ENCODE data around the gene HIVEP2.

The HIVEP2 gene

DNA sequence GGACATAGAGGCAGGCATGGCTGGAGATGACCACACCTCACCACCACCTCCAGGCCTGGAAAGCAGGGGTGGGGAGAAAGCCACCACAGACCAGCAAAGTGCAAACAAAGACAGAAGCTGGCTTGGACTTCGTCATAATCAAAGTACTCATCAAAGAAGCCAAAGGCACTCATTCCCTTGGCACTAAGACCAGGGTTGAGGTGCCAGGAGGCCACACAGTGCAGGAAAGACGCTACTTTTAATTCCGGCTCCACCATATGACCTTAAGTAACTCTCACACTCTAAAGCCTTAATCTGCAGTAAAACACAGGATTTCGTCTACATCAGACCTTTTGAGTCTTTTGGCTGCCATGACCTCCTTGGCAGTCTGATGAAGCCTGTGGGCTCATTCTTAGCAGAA, 123.1 kb downstream of the HIVEP2 start:
- DNase-seq (ENCODE audit: low read depth in 2 of 3, low spot score in 2 of 3): no peak

- no peak for DNase-seq (ENCODE audit: low read depth in 2 of 3, low spot score in 2 of 3)
Observed at GRCh38 chr6:142821164-142821716, 123.7 kb downstream of the HIVEP2 start.

DNA sequence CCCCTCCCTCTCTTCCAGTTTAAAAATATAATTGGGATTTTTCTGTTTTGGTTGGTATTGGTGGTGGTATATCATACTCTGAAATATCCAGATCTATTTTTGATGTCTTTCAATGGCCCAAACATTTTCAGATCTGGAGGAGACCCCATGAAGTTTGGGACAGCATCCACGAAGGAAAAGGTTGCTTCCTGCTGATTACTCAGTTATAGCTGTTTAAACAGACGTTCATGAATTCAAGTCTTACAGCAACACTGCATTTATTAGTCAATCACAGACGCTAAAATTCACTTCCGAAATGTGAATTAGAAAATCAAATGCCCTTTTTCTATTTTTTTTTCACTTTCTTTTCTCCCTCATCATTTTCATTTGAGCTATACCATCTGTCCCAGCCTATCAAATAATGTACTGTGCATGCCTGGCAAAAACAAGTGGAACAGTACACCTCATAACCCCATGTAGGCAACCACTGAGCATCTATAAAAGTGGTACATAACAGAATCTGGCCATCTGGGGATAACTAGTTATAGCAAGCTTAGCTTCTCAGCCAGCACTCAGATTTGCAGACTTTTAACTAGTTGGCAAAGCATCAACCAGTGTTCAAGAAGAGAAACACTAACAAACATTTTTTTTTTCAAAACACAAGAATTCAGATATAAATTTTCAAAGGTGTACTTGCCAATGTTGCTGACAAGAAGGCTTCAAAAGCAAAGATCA, 124.5 kb downstream of the HIVEP2 start:
- no peak for DNase-seq (ENCODE audit: low read depth in 2 of 3, low spot score in 2 of 3)

DNA sequence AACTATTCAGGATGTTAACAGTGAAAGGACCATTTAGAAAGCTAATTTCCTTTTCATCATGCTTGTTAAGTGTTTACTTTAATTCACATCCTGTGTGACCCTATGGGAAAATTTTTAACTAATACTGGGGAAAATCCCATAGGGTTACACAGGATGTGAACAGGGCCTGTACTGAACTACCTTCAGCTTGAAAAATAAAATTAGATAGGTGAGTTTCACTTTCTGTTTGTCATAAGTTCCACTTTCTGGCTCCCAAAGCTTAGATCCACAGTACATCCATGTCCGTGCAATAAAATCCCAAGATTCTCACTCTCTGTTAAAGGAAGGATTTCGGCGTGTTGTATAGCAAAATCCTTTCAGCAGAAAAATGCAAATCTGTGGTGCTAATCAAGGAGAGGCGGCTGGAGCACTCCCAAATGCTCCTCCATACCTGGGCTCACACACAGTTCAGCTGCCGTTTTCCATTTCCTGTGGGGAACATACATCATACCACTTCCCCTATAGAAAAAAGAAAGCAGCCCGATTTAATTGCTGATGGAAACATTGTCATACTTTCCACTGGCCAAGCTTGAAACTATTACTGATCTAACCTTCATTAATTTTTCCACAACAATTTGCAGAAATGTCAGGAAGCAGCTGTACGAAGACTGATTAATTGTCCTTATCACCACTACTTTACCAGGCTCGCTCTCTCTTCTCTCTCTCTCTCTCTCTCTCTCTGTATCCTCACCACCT, 125.2 kb downstream of the HIVEP2 start:
- DNase-seq (ENCODE audit: low read depth in 2 of 3, low spot score in 2 of 3): no peak

DNA sequence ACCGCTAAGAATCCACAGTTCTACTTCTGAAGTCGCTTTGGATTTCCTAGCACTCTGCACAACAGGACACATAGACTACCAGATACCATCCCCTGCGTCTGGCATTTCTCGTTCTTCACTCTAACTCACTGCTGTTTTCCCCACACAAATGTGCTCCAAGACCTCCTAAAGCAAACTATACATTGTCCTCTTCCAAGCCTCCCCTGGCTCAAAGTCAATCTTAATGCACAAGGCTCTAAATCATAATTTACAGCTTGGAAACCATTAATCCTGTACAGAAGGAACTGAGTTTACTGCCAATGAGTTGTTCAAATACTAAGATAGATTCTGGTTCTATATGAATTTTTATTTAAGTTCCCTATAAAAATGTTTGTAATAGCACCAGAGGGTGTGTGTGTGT, 128.5 kb downstream of the HIVEP2 start:
- no peak for DNase-seq (ENCODE audit: low read depth in 2 of 3, low spot score in 2 of 3)

DNA sequence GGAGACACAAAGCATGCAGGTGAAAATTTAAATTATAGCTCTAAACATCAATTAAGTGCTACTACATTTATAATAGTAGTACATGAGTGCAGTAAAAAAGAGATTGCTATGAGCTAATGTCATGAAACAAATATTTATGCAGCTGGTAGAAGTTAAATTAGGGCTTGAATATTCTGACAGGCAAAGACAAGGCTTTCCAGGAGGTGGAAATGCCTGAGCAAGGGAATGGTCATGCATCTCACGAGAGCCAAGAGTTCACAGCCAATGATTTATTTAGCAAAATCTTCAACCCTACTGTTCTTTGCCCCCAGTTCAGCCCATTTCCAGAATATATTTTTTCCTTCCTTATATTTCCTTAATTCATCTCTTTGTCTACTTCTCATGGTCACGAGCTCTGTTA, 128.9 kb downstream of the HIVEP2 start:
- DNase-seq (ENCODE audit: low read depth in 2 of 3, low spot score in 2 of 3): no peak

- no peak for DNase-seq (ENCODE audit: low read depth in 2 of 3, low spot score in 2 of 3)
Observed at GRCh38 chr6:142811923-142812322, 133.1 kb downstream of the HIVEP2 start.

- no peak for DNase-seq (ENCODE audit: low read depth in 2 of 3, low spot score in 2 of 3)
Observed at GRCh38 chr6:142810952-142811514, 133.9 kb downstream of the HIVEP2 start.

DNA sequence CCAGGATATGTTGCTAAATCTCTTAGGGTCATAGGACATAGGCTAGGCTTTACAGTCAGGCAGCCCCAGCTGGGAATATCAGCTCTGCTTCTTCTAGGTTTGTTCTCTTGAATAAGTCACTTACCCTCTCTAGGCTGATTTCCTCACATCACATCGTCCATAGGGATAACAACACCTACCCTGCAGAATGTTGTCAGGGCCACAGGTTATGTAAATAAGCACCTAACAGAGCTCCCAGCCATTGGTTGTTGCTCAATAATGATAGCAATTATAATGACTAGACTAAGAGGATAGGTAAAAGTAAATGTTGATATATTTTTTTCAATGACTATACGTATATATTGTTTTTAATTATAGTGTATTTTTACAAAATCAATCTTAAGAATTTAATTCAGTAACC, 135.0 kb downstream of the HIVEP2 start:
- no peak for DNase-seq (ENCODE audit: low read depth in 2 of 3, low spot score in 2 of 3)

DNA sequence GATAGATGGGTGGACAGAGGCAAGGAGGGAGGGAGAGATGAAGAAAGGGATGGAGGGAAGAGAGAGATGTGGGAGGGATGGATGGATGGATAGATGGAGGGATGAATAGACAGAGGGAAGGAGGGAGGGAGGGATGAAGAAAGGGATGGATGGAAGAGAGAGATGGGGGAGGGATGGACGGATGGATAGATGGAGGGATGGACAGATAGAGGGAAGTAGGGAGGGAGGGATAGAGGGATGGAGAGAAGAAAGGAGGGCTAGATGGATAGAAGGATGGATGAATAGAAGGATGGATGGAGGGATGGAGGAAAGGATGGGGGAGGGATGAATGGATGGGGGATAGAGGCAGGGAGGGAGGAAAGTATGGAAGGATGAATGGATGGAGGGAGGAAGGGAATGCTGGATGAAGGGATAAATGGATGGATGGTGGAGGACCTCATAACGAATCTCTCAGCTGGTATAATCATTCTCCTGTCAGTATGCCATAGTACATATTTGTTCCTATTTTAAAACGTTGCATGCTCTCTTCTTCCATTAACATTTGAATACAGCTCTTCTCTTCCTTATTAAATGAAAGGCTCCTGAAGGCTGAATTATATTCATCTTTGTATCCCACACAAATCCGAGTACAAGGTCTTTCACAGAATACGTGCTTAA, 136.4 kb downstream of the HIVEP2 start:
- DNase-seq (ENCODE audit: low read depth in 2 of 3, low spot score in 2 of 3): no peak

DNA sequence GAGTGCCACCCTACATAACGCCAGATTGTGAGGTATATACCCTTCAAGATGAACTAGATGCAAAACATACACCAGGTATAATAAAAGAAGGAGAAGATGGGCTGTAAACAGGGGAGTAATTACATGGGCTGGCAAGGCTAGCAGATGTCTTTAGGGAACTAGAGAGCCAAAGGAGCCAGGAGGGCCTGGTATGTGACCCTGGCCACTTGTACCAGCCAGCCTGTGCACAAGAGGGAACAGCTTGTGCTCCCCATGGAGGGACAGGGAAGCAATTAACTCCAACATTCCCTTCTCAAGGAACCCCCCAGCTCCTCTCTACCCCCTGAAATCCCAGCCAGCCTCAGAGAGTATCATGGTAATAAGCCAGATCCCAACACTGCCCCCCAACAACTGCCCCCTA, 139.9 kb downstream of the HIVEP2 start:
- DNase-seq (ENCODE audit: low read depth in 2 of 3, low spot score in 2 of 3): no peak

- DNase-seq (ENCODE audit: low read depth in 2 of 3, low spot score in 2 of 3): no peak
Observed at GRCh38 chr6:142804490-142804889, 140.5 kb downstream of the HIVEP2 start.

- DNase-seq (ENCODE audit: low read depth in 2 of 3, low spot score in 2 of 3): no peak
Observed at GRCh38 chr6:142803495-142804058, 141.4 kb downstream of the HIVEP2 start.

DNA sequence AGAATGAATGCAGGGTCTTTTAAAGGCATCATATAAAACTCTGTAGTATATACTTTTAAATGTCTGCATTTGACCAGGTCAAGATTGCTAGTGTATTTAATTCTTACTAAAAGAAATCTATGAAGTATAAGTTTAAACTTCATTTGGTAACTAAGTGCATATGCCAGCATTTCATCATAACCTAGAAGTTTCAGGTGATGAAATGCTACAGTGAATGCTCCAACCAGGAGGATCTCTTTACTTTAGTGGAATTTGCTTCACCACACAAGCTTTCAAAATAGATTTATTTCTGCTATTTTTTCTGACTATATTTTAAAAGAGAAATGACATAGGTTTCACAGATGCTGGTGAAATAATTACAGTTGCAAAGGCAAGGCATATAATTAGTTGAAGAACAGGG, 141.9 kb downstream of the HIVEP2 start:
- no peak for DNase-seq (ENCODE audit: low read depth in 2 of 3, low spot score in 2 of 3)

GRCh38 chr6:142802124-142802523, 142.9 kb downstream of the HIVEP2 start:
- no peak for DNase-seq (ENCODE audit: low read depth in 2 of 3, low spot score in 2 of 3)

- no peak for DNase-seq (ENCODE audit: low read depth in 2 of 3, low spot score in 2 of 3)
Observed at GRCh38 chr6:142800240-142800639, 144.7 kb downstream of the HIVEP2 start.

- no peak for DNase-seq (ENCODE audit: low read depth in 2 of 3, low spot score in 2 of 3)
Observed at GRCh38 chr6:142799639-142800038, 145.3 kb downstream of the HIVEP2 start.

GRCh38 chr6:142797159-142797558, 147.8 kb downstream of the HIVEP2 start:
- DNase-seq (ENCODE audit: low read depth in 2 of 3, low spot score in 2 of 3): no peak

DNA sequence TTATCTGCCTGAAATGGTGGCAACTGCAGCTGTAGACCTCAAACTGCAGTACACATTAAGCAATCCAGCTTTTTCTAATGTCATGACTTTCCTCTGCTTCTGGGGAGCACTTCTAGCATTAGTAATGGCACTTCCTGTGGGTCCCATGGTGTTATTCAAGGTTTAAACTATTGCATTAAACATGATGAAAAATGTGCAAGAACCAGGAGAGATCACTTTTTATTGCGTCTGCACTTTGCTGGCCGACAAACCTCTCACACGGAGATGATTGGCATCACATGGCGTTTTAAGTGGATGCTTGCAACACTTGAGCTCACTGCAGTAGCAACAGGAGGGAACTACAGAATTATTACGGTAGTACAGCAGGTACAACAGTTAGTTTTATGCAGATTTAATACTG, 148.4 kb downstream of the HIVEP2 start:
- DNase-seq (ENCODE audit: low read depth in 2 of 3, low spot score in 2 of 3): no peak

GRCh38 chr6:142796024-142796423, 149.0 kb downstream of the HIVEP2 start:
- DNase-seq (ENCODE audit: low read depth in 2 of 3, low spot score in 2 of 3): no peak

DNA sequence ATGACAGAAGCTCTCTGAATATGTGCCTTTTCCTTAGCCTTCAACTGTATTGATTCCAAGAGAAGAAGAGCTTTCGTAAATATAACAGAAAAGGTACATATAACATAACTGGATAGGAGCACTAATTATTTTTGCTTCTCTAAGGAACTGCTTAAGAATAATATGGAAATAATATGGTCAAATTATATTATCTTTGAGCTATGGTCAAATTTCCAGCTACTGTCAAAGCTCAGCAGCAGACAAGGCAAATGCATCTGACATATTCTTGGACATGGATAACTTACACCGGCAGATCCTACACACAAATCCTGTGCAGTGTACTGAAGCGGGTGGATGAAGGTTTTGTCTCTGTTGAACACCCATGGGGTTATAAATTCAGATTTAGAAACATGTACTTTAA, 150.6 kb downstream of the HIVEP2 start:
- DNase-seq (ENCODE audit: low read depth in 2 of 3, low spot score in 2 of 3): no peak
